Neural progenitor cell (in vitro differentiated cells): ENCODE measurements around the gene DVL3. TPM values are rescaled to one million over a fixed set of nuclear protein-coding genes. Genes with fewer than 3 reads are reported as not detected.
A peak's percentile ranks its signal among the peaks of the same experiment; 100 is the strongest.

ENCODE experiments used
- DNase-seq: peaks from one replicate; pipeline ENCODE4 v3.0.0-alpha.2; 2016; ENCODE audit warnings: low spot score
- H2AFZ ChIP-seq: fragments of 200-600 bp; sonication (generic); replicated peaks from 2 replicates; pipeline ENCODE4 v1.6.1; 2016; ENCODE audit warnings: antibody characterized with exemption
- H3F3A ChIP-seq: fragments of 200-600 bp; sonication (generic); 2 replicates; pipeline ENCODE4 v1.6.1; 2016; ENCODE audit warnings: antibody characterized with exemption, low read depth
- H3K27ac ChIP-seq: fragments of 200-600 bp; sonication (generic); 2 replicates; pipeline ENCODE4 v1.5.1; 2016; ENCODE audit warnings: mild to moderate bottlenecking
- H3K27me3 ChIP-seq: fragments of 200-600 bp; sonication (generic); 2 replicates; pipeline ENCODE4 v1.6.1; 2016; ENCODE audit warnings: mild to moderate bottlenecking, moderate library complexity
- H3K36me3 ChIP-seq: fragments of 200-600 bp; sonication (generic); 2 replicates; pipeline ENCODE4 v1.5.1; 2016
- H3K4me1 ChIP-seq: fragments of 200-600 bp; sonication (generic); 2 replicates; pipeline ENCODE4 v1.6.1; 2016; ENCODE audit warnings: mixed run types
- H3K4me2 ChIP-seq: fragments of 200-600 bp; sonication (generic); 2 replicates; pipeline ENCODE4 v1.6.1; 2016
- H3K4me3 ChIP-seq: fragments of 200-600 bp; sonication (generic); 2 replicates; pipeline ENCODE4 v1.5.1; 2016
- H3K79me2 ChIP-seq: fragments of 200-600 bp; sonication (generic); 2 replicates; pipeline ENCODE4 v1.6.1; 2016; ENCODE audit warnings: low read depth
- H3K9ac ChIP-seq: fragments of 200-600 bp; sonication (generic); 2 replicates; pipeline ENCODE4 v1.6.1; 2016
- H3K9me3 ChIP-seq: fragments of 200-600 bp; sonication (generic); 2 replicates; pipeline ENCODE4 v1.5.1; 2016; ENCODE audit warnings: low read depth
- H4K20me1 ChIP-seq: fragments of 200-600 bp; sonication (generic); 2 replicates; pipeline ENCODE4 v1.6.1; 2016; ENCODE audit warnings: low read depth
- H3K27ac Mint-ChIP-seq: 3 replicates; pipeline ENCODE4 v1.8.0; 2021; ENCODE audit warnings: mixed read lengths
- H3K27me3 Mint-ChIP-seq: 2 replicates; pipeline ENCODE4 v1.8.0; 2022; ENCODE audit warnings: low read depth, mild to moderate bottlenecking, inconsistent platforms, moderate library complexity, mixed read lengths; ENCODE audit not compliant: insufficient read depth
- H3K36me3 Mint-ChIP-seq: 3 replicates; pipeline ENCODE4 v1.8.0; 2021; ENCODE audit warnings: mixed read lengths
- H3K4me1 Mint-ChIP-seq: 3 replicates; pipeline ENCODE4 v1.8.0; 2021; ENCODE audit warnings: mixed read lengths
- H3K4me3 Mint-ChIP-seq: 3 replicates; pipeline ENCODE4 v1.8.0; 2021; ENCODE audit warnings: mild to moderate bottlenecking, moderate library complexity, mixed read lengths
- H3K9me3 Mint-ChIP-seq: 3 replicates; pipeline ENCODE4 v1.8.0; 2020; ENCODE audit warnings: mixed read lengths
- CTCF ChIP-seq: fragments of 200-600 bp; sonication (generic); IDR thresholded peaks from 2 replicates; pipeline ENCODE4 v1.5.1; 2017; ENCODE audit warnings: antibody characterized with exemption, mild to moderate bottlenecking
- EZH2 ChIP-seq: fragments of 200-600 bp; sonication (generic); IDR thresholded peaks from 2 replicates; pipeline ENCODE4 v1.6.1; 2017; ENCODE audit warnings: antibody characterized with exemption, mild to moderate bottlenecking, moderate library complexity
- EZH2phosphoT487 ChIP-seq: fragments of 200-600 bp; sonication (generic); IDR thresholded peaks from 2 replicates; pipeline ENCODE4 v1.6.1; 2017; ENCODE audit warnings: antibody characterized with exemption
- total RNA-seq: library from RNA; depleted of rRNA; stranded (reverse); fragments of >200 nt; gene quantifications from 2 replicates; pipeline ENCODE4 v1.2.3, GENCODE V29; 2015; ENCODE audit warnings: low replicate concordance

Gene DVL3
- total RNA-seq, 1 donor from 2014 or later, result 29.8 TPM

DNA sequence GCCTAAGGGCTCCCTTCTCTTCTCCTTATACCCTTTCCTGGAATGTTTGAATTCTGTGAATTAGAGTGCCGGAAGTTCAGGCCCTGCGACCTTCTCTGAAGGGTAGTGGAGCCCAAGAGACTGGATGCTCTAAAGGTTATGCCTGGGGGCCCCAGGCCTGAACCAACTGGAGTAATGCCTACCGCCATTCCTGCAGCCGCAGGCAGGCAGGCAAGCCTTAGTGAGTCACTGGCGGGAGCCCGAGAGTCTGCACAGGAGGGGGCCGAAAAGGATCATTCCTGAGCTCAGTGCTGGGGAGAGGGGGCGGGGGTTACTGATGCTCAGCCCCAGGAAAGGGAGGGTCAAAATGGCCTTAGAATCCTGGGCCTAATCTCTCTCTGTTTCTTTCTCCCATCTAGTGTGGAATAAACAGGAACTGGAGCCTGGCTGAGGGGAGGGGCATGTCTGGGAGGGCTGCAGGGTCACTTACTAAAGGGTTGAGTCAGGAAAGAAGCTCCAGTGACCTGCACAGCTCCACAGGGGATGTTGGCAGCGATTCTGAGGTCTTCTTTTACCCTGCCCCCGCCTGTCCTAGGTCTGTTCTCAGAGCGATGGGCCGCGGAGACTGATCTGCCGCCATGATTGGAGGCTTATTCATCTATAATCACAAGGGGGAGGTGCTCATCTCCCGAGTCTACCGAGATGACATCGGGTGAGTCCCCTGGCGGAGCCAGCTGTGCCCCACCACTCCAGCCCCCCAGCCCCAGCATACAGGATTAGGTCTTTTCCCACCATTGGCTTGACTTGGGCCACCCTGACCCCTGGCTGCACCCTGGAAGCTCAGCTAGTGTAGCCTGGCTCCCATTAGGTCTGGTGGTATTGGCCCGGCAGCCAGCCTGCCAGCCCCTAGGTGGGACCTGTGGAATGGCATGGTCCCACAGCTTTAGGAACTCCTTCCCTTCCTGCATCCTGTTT is 21.5 kb downstream of the DVL3 start:
- Mint-ChIP-seq H3K9me3 (no peaks in the 10 kb centered on the region), H3K4me3 (peak overlapping the region; percentile 92), H3K4me1 (peaks cover 42% of the 10 kb centered on the region), H3K27ac (peak overlapping the region; percentile 95), H3K36me3 (peaks cover 36% of the 10 kb centered on the region), H3K27me3 (peaks cover 6% of the 10 kb centered on the region)
- Histone ChIP-seq H4K20me1 (peaks cover 32% of the 10 kb centered on the region), H3K79me2 (peaks cover 44% of the 10 kb centered on the region), H2AFZ (no peak overlapping the region), H3K9me3 (no peaks in the 10 kb centered on the region), H3K27ac (peak overlapping the region; percentile 81), H3K9ac (no peak overlapping the region), H3K36me3 (no peaks in the 10 kb centered on the region), H3K4me3 (peak overlapping the region; percentile 97), H3K4me2 (peak overlapping the region; percentile 98), H3K27me3 (no peaks in the 10 kb centered on the region), H3K4me1 (peaks cover 22% of the 10 kb centered on the region), H3F3A (peaks cover 34% of the 10 kb centered on the region)
- DNase-seq, result peak; percentile 96
- no peak for TF ChIP-seq EZH2phosphoT487
- peak; percentile 9 for TF ChIP-seq CTCF

- Histone ChIP-seq H3F3A (peaks cover 34% of the 10 kb centered on the region), H3K27me3 (no peaks in the 10 kb centered on the region), H3K4me2 (peak overlapping the region; percentile 98), H2AFZ (no peak overlapping the region), H3K4me3 (peak overlapping the region; percentile 97), H3K27ac (peak overlapping the region; percentile 56), H3K9ac (no peak overlapping the region), H3K9me3 (no peaks in the 10 kb centered on the region), H3K4me1 (peaks cover 22% of the 10 kb centered on the region), H4K20me1 (peaks cover 32% of the 10 kb centered on the region), H3K79me2 (peaks cover 44% of the 10 kb centered on the region), H3K36me3 (no peaks in the 10 kb centered on the region)
- Mint-ChIP-seq H3K27ac (no peak overlapping the region), H3K9me3 (no peaks in the 10 kb centered on the region), H3K27me3 (peaks cover 6% of the 10 kb centered on the region), H3K4me1 (peaks cover 38% of the 10 kb centered on the region), H3K4me3 (peak overlapping the region; percentile 92), H3K36me3 (peaks cover 32% of the 10 kb centered on the region)
- TF ChIP-seq EZH2, result no peak
- TF ChIP-seq CTCF, result no peak
- no peak for TF ChIP-seq EZH2phosphoT487
- DNase-seq, result peak; percentile 79
These were observed 22.2 kb downstream of the DVL3 start for GRCh38 chr3:184177331-184177731.

DNA sequence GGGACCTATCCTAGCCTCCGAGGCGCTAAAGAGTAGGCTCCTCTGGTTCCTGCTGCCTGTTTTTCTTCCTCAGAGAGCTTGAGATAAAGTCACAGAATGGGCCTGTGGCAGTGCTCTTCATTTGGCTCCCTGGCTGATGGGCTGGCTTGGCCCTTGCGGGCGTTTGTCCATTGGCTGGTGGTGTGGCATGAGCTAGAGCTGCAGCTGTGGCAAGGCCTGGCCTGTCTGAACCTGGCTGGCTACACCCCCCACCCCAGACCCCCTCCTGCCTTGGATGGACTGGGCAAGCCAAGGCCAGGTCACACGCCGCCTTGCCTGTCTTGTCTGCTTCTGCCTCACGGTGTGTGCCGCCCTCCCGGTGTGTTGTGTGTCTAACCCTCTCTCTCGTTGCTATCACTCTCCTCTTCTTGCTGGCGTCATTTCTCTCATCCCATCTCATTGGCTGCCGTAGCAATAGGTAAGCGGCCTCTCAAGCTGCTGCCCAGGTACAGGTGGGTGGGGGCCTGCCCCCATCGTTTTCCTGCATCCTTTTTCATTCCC is 22.7 kb downstream of the DVL3 start:
- Histone ChIP-seq H3F3A (peaks cover 34% of the 10 kb centered on the region), H2AFZ (no peak overlapping the region), H4K20me1 (peaks cover 32% of the 10 kb centered on the region), H3K4me2 (peak overlapping the region; percentile 98), H3K9me3 (no peaks in the 10 kb centered on the region), H3K4me3 (peak overlapping the region; percentile 97), H3K9ac (no peak overlapping the region), H3K79me2 (peaks cover 44% of the 10 kb centered on the region), H3K4me1 (peaks cover 22% of the 10 kb centered on the region), H3K36me3 (no peaks in the 10 kb centered on the region), H3K27me3 (no peaks in the 10 kb centered on the region), H3K27ac (peak overlapping the region; percentile 56)
- H3K4me3 Mint-ChIP-seq, result peak overlapping the region; percentile 92
- no peak for DNase-seq
- peaks cover 33% of the 10 kb centered on the region for H3K36me3 Mint-ChIP-seq
- H3K27me3 Mint-ChIP-seq, result peaks cover 6% of the 10 kb centered on the region
- no peak overlapping the region for H3K27ac Mint-ChIP-seq
- peaks cover 38% of the 10 kb centered on the region for H3K4me1 Mint-ChIP-seq
- TF ChIP-seq CTCF (no peak), EZH2 (no peak), EZH2phosphoT487 (no peak)
- H3K9me3 Mint-ChIP-seq, result no peaks in the 10 kb centered on the region
